ENCODE results near the gene MKLN1.

The MKLN1 gene

GRCh38 chr7:131436384-131436783 is 108.7 kb downstream of the MKLN1 start (continued):
- TF ChIP-seq ZNF565 (CRISPR knock-in tag; conservative IDR thresholded peaks at IDR 0.05; ENCODE audit: low read depth): no peak

DNA sequence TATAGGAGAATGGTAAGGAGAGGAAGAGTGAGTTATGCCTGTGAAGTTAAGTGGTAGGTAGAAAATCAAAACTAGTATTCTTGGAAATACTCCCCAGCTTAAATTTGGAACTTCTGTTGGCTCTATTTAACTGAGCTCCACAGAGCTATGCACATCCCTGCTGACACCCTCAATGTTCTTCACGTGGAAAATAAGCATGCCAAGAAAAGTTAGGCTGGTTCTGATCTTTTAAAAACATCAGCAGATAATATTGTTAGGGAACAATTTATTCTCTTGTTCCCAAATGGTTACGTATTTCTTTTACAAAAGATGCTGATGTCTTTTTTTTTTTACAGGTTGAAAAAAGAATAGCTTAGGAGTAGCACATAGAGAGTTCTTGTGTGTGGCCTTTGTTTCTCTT is 111.3 kb downstream of the MKLN1 start:
- no peak for TF ChIP-seq GLIS3 (CRISPR knock-in tag; IDR thresholded peaks at IDR 0.05)
- TF ChIP-seq ZNF70 (CRISPR knock-in tag; IDR thresholded peaks at IDR 0.05): no peak
- TF ChIP-seq ISL1 (CRISPR knock-in tag; IDR thresholded peaks at IDR 0.05): no peak
- TF ChIP-seq, protein P1, sequence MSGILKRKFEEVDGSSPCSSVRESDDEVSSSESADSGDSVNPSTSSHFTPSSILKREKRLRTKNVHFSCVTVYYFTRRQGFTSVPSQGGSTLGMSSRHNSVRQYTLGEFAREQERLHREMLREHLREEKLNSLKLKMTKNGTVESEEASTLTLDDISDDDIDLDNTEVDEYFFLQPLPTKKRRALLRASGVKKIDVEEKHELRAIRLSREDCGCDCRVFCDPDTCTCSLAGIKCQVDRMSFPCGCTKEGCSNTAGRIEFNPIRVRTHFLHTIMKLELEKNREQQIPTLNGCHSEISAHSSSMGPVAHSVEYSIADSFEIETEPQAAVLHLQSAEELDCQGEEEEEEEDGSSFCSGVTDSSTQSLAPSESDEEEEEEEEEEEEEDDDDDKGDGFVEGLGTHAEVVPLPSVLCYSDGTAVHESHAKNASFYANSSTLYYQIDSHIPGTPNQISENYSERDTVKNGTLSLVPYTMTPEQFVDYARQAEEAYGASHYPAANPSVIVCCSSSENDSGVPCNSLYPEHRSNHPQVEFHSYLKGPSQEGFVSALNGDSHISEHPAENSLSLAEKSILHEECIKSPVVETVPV (CRISPR knock-in tag; IDR thresholded peaks at IDR 0.05): no peak
- no peak for TF ChIP-seq ARNTL (CRISPR knock-in tag; IDR thresholded peaks at IDR 0.05; ENCODE audit: borderline replicate concordance, low read depth)
- no peak for TF ChIP-seq CSDC2 (CRISPR knock-in tag; IDR thresholded peaks at IDR 0.05)
- no peak for TF ChIP-seq ZNF565 (CRISPR knock-in tag; conservative IDR thresholded peaks at IDR 0.05; ENCODE audit: low read depth)
- no peak for TF ChIP-seq ZC3H10 (CRISPR knock-in tag; IDR thresholded peaks at IDR 0.05)
- no peak for TF ChIP-seq PATZ1 (CRISPR knock-in tag; IDR thresholded peaks at IDR 0.05; ENCODE audit: borderline replicate concordance)
- TF ChIP-seq, protein P2, sequence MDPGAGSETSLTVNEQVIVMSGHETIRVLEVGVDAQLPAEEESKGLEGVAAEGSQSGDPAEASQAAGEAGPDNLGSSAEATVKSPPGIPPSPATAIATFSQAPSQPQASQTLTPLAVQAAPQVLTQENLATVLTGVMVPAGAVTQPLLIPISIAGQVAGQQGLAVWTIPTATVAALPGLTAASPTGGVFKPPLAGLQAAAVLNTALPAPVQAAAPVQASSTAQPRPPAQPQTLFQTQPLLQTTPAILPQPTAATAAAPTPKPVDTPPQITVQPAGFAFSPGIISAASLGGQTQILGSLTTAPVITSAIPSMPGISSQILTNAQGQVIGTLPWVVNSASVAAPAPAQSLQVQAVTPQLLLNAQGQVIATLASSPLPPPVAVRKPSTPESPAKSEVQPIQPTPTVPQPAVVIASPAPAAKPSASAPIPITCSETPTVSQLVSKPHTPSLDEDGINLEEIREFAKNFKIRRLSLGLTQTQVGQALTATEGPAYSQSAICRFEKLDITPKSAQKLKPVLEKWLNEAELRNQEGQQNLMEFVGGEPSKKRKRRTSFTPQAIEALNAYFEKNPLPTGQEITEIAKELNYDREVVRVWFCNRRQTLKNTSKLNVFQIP (CRISPR knock-in tag; IDR thresholded peaks at IDR 0.05; ENCODE audit: borderline replicate concordance, low read depth): no peak
- TF ChIP-seq SNAI2 (CRISPR knock-in tag; IDR thresholded peaks at IDR 0.05): no peak
- no peak for TF ChIP-seq OSR1 (CRISPR knock-in tag; IDR thresholded peaks at IDR 0.05)
- ATAC-seq: no peak

DNA sequence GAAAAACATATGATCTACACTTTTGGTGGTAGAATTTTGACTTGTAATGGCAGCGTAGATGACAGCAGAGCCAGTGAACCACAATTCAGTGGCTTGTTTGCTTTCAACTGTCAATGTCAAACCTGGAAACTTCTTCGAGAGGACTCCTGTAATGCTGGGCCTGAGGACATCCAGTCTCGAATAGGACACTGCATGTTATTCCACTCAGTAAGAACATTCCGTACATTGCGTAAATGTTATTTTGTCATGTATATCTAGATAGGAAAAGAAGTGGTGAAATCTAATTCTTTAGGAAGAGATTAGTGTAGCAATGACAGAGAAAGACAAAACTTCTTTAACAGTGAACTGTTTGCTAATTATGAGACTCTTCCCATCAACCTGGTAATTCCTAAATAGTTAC is 115.8 kb downstream of the MKLN1 start:
- ATAC-seq: no peak
- TF ChIP-seq ARNTL (CRISPR knock-in tag; IDR thresholded peaks at IDR 0.05; ENCODE audit: borderline replicate concordance, low read depth) (no peak), PATZ1 (CRISPR knock-in tag; IDR thresholded peaks at IDR 0.05; ENCODE audit: borderline replicate concordance) (no peak), BACH2 (CRISPR knock-in tag; IDR thresholded peaks at IDR 0.05; ENCODE audit: borderline replicate concordance) (no peak), ESRRG (CRISPR knock-in tag; IDR thresholded peaks at IDR 0.05) (no peak), TSHZ2 (CRISPR knock-in tag; IDR thresholded peaks at IDR 0.05) (no peak), SNAI2 (CRISPR knock-in tag; IDR thresholded peaks at IDR 0.05) (no peak), CSDC2 (CRISPR knock-in tag; IDR thresholded peaks at IDR 0.05) (no peak), OSR1 (CRISPR knock-in tag; IDR thresholded peaks at IDR 0.05) (no peak), ZC3H10 (CRISPR knock-in tag; IDR thresholded peaks at IDR 0.05) (no peak), TOX (CRISPR knock-in tag; IDR thresholded peaks at IDR 0.05; ENCODE audit: borderline replicate concordance) (no peak), ZFP30 (CRISPR knock-in tag; IDR thresholded peaks at IDR 0.05) (no peak), ZNF565 (CRISPR knock-in tag; conservative IDR thresholded peaks at IDR 0.05; ENCODE audit: low read depth) (no peak), ISL1 (CRISPR knock-in tag; IDR thresholded peaks at IDR 0.05) (no peak)
- TF ChIP-seq, protein P2 (CRISPR knock-in tag; IDR thresholded peaks at IDR 0.05; ENCODE audit: borderline replicate concordance, low read depth): no peak
- TF ChIP-seq, protein P1 (CRISPR knock-in tag; IDR thresholded peaks at IDR 0.05): no peak

All from SK-N-SH treated with all-trans-retinoic acid at 6 μM for 48 hours (cell line).